D341Med (cell line): ENCODE data around the gene TOR1AIP1.

Source experiments
- DNase-seq: peaks from one replicate; pipeline ENCODE4 v3.0.0; 2012; ENCODE audit warnings: low spot score

TOR1AIP1 gene

GRCh38 chr1:179881642-179882252 is 338 bp upstream of the TOR1AIP1 start:
- DNase-seq: peak; percentile 82

- peak; percentile 84 for DNase-seq
Measured at GRCh38 chr1:179883040-179883744, 1.1 kb downstream of the TOR1AIP1 start.

GRCh38 chr1:179883745-179884138 is 1.7 kb downstream of the TOR1AIP1 start:
- DNase-seq: no peak

- no peak for DNase-seq
Measured at GRCh38 chr1:179888071-179888470, 6.0 kb downstream of the TOR1AIP1 start.

GRCh38 chr1:179889589-179889988 is 7.5 kb downstream of the TOR1AIP1 start:
- no peak for DNase-seq

- DNase-seq: no peak
Measured at GRCh38 chr1:179910934-179911333, 28.8 kb downstream of the TOR1AIP1 start.

GRCh38 chr1:179911812-179912211 is 29.7 kb downstream of the TOR1AIP1 start:
- DNase-seq: no peak

- DNase-seq: no peak
Measured at GRCh38 chr1:179917601-179918429, 35.7 kb downstream of the TOR1AIP1 start.

- DNase-seq: no peak
Measured at GRCh38 chr1:179921472-179921871, 39.4 kb downstream of the TOR1AIP1 start.

GRCh38 chr1:179921981-179922872 is 40.1 kb downstream of the TOR1AIP1 start:
- DNase-seq: no peak

GRCh38 chr1:179923029-179923428 is 40.9 kb downstream of the TOR1AIP1 start:
- DNase-seq: no peak

GRCh38 chr1:179924268-179924667 is 42.2 kb downstream of the TOR1AIP1 start:
- DNase-seq: no peak

- no peak for DNase-seq
Measured at GRCh38 chr1:179925302-179925701, 43.2 kb downstream of the TOR1AIP1 start.

GRCh38 chr1:179925922-179926849 is 44.1 kb downstream of the TOR1AIP1 start:
- DNase-seq: no peak

GRCh38 chr1:179926850-179927205 is 44.7 kb downstream of the TOR1AIP1 start:
- no peak for DNase-seq

- DNase-seq: no peak
Measured at GRCh38 chr1:179929955-179930798, 48.1 kb downstream of the TOR1AIP1 start.

- DNase-seq: no peak
Measured at GRCh38 chr1:179930867-179931266, 48.8 kb downstream of the TOR1AIP1 start.

- DNase-seq: no peak
Measured at GRCh38 chr1:179933219-179933618, 51.1 kb downstream of the TOR1AIP1 start.

- no peak for DNase-seq
Measured at GRCh38 chr1:179935909-179936496, 53.9 kb downstream of the TOR1AIP1 start.
